Measurements from ENCODE around the gene PRKCA.

DNA sequence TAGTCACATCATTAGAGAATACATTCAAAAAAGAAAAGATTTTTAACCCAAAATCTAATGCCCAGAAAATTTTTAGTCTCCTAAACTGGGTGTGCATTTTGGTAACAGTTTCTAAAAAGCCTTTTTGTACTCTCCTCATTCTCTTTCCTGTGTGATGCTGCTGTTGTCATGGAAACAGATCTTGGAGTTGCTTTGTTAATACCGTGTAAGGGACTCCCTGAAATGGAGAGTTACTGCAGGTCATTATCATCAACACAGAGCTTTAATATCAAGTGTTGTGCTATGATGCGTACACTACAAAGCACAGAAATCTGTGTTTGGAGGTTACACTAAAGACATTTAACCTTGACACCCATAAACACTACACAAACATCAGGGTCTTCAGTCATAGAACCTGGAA, 216.3 kb downstream of the PRKCA start:
- TF ChIP-seq POLR2A (IDR thresholded peaks at IDR 0.05) (no peak), EP300 (IDR thresholded peaks at IDR 0.05) (no peak)
- TF ChIP-seq, protein P1, sequence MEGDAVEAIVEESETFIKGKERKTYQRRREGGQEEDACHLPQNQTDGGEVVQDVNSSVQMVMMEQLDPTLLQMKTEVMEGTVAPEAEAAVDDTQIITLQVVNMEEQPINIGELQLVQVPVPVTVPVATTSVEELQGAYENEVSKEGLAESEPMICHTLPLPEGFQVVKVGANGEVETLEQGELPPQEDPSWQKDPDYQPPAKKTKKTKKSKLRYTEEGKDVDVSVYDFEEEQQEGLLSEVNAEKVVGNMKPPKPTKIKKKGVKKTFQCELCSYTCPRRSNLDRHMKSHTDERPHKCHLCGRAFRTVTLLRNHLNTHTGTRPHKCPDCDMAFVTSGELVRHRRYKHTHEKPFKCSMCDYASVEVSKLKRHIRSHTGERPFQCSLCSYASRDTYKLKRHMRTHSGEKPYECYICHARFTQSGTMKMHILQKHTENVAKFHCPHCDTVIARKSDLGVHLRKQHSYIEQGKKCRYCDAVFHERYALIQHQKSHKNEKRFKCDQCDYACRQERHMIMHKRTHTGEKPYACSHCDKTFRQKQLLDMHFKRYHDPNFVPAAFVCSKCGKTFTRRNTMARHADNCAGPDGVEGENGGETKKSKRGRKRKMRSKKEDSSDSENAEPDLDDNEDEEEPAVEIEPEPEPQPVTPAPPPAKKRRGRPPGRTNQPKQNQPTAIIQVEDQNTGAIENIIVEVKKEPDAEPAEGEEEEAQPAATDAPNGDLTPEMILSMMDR (IDR thresholded peaks at IDR 0.05), result no peak

All from suprapubic skin (tissue), 3 donors.